ENCODE data around the gene NDUFA8.
"Not testable (repeated sequence)": the region's sequence is repeated elsewhere in the genome, so short reads cannot be mapped to it uniquely, and the experiment has no call there.

The NDUFA8 gene

GRCh38 chr9:122120316-122121071 is 39.1 kb downstream of the NDUFA8 start:
- no peak for DNase-seq

GRCh38 chr9:122119721-122120120 is 39.9 kb downstream of the NDUFA8 start:
- DNase-seq: no peak

GRCh38 chr9:122119166-122119521 is 40.4 kb downstream of the NDUFA8 start:
- no peak for DNase-seq

GRCh38 chr9:122118343-122119165 is 41.0 kb downstream of the NDUFA8 start:
- no peak for DNase-seq

GRCh38 chr9:122117241-122117640 is 42.3 kb downstream of the NDUFA8 start:
- not testable (repeated sequence) for DNase-seq

- DNase-seq: no peak
Observed at GRCh38 chr9:122116448-122117173, 43.0 kb downstream of the NDUFA8 start.

- DNase-seq: no peak
Observed at GRCh38 chr9:122116040-122116439, 43.5 kb downstream of the NDUFA8 start.

- no peak for DNase-seq
Observed at GRCh38 chr9:122115176-122116035, 44.2 kb downstream of the NDUFA8 start.

- no peak for DNase-seq
Observed at GRCh38 chr9:122113574-122113973, 46.0 kb downstream of the NDUFA8 start.

GRCh38 chr9:122112238-122112637 is 47.3 kb downstream of the NDUFA8 start:
- DNase-seq: no peak

GRCh38 chr9:122111413-122112085 is 48.0 kb downstream of the NDUFA8 start:
- DNase-seq: no peak

- DNase-seq: no peak
Observed at GRCh38 chr9:122110100-122110833, 49.3 kb downstream of the NDUFA8 start.

- DNase-seq: no peak
Observed at GRCh38 chr9:122109035-122109813, 50.4 kb downstream of the NDUFA8 start.

GRCh38 chr9:122107291-122107805 is 52.2 kb downstream of the NDUFA8 start:
- no peak for DNase-seq

- no peak for DNase-seq
Observed at GRCh38 chr9:122106576-122106975, 53.0 kb downstream of the NDUFA8 start.

GRCh38 chr9:122103985-122104384 is 55.6 kb downstream of the NDUFA8 start:
- DNase-seq: no peak

GRCh38 chr9:122102156-122102555 is 57.4 kb downstream of the NDUFA8 start:
- DNase-seq: no peak

- no peak for DNase-seq
Observed at GRCh38 chr9:122100756-122101155, 58.8 kb downstream of the NDUFA8 start.

- peak; percentile 70 to 71 for DNase-seq
Observed at GRCh38 chr9:122099271-122099869, 60.2 kb downstream of the NDUFA8 start.
